Naive thymus-derived CD4-positive, alpha-beta T cell (primary cell): ENCODE data around the gene PATL2. TPM values are rescaled to one million over a fixed set of nuclear protein-coding genes. Genes with fewer than 3 reads are reported as not detected.

Source experiments
- ATAC-seq: fragments of 150-1000 bp; cut with Tn5 transposase; 2 replicates; pipeline ENCODE4 v1.10.0; 2021; ENCODE audit warnings: mild to moderate bottlenecking, moderate library complexity
- CTCF ChIA-PET: fragments of 350-600 bp; sonication (Branson Sonifier 250); formaldehyde crosslinking; loops from one replicate; lab custom pipeline; 2021; ENCODE audit warnings: antibody characterized with exemption; lab: Charles Lee
- POLR2A ChIA-PET: fragments of 350-600 bp; sonication (Branson Sonifier 250); formaldehyde crosslinking; loops from one replicate; lab custom pipeline; 2021; ENCODE audit warnings: antibody characterized with exemption, inconsistent platforms; lab: Charles Lee
- DNase-seq, 9 donors: peaks; one replicate each; pipeline versions ENCODE4 v3.0.0 to v3.0.0-alpha.2; 2020 to 2022; ENCODE audit warnings: mixed read lengths in 1 of 9
- H3K27ac ChIP-seq: one replicate; pipeline ENCODE4 v1.7.0; 2013; ENCODE audit warnings: mild to moderate bottlenecking, low read depth, low read length, moderate library complexity
- H3K27me3 ChIP-seq, 2 donors: one replicate each; pipeline ENCODE4 v1.7.0; 2013; ENCODE audit warnings: low read length in 2 of 2, mild to moderate bottlenecking in 2 of 2, moderate library complexity in 2 of 2; ENCODE audit not compliant: control insufficient read depth in 2 of 2, insufficient read depth in 2 of 2
- H3K36me3 ChIP-seq, 3 experiments: 1 replicate in 2 of 3; 2 replicates in 1 of 3; pipeline ENCODE4 v1.7.0; 2013; ENCODE audit warnings: low read length in 3 of 3, mild to moderate bottlenecking in 3 of 3, moderate library complexity in 1 of 3; ENCODE audit not compliant: insufficient read depth in 3 of 3, control insufficient read depth in 2 of 3
- H3K4me1 ChIP-seq, 2 donors: one replicate each; pipeline ENCODE4 v1.7.0; 2013; ENCODE audit warnings: low read length in 2 of 2, mild to moderate bottlenecking in 2 of 2, moderate library complexity in 1 of 2; ENCODE audit not compliant: control insufficient read depth in 2 of 2, insufficient read depth in 2 of 2
- H3K4me3 ChIP-seq: 2 replicates; pipeline ENCODE4 v1.7.0; 2013; ENCODE audit warnings: mild to moderate bottlenecking, low read length
- H3K9me3 ChIP-seq, 3 experiments: 1 replicate in 2 of 3; 2 replicates in 1 of 3; pipeline ENCODE4 v1.7.0; 2013; ENCODE audit warnings: low read length in 3 of 3; ENCODE audit not compliant: control insufficient read depth in 2 of 3
- H3K27ac Mint-ChIP-seq, 9 donors: one replicate each; pipeline ENCODE4 v1.8.0; 2020 to 2022; ENCODE audit warnings: mixed read lengths in 9 of 9, mild to moderate bottlenecking in 8 of 9, moderate library complexity in 5 of 9, inconsistent platforms in 2 of 9
- H3K27me3 Mint-ChIP-seq, 5 donors: one replicate each; pipeline ENCODE4 v1.8.0; 2021 to 2022; ENCODE audit warnings: mixed read lengths in 5 of 5, mild to moderate bottlenecking in 1 of 5
- H3K36me3 Mint-ChIP-seq, 5 donors: one replicate each; pipeline ENCODE4 v1.8.0; 2020 to 2022; ENCODE audit warnings: mixed read lengths in 5 of 5, mild to moderate bottlenecking in 3 of 5, inconsistent platforms in 1 of 5
- H3K4me1 Mint-ChIP-seq, 7 donors: one replicate each; pipeline ENCODE4 v1.8.0; 2020 to 2022; ENCODE audit warnings: mixed read lengths in 7 of 7, mild to moderate bottlenecking in 3 of 7, inconsistent platforms in 1 of 7
- H3K4me3 Mint-ChIP-seq, 10 donors: one replicate each; pipeline ENCODE4 v1.8.0; 2020 to 2022; ENCODE audit warnings: mild to moderate bottlenecking in 10 of 10, mixed read lengths in 10 of 10, moderate library complexity in 6 of 10, inconsistent platforms in 2 of 10
- H3K9me3 Mint-ChIP-seq, 11 donors: one replicate each; pipeline ENCODE4 v1.8.0; 2020 to 2022; ENCODE audit warnings: mixed read lengths in 11 of 11, mild to moderate bottlenecking in 4 of 11, inconsistent platforms in 1 of 11, moderate library complexity in 1 of 11
- intact Hi-C, 2 donors: fragments of 100-400 bp; cut with micrococcal nuclease; formaldehyde crosslinking; loops; one replicate each; pipeline ENCODE4 v1.15.1; 2023
- polyA plus RNA-seq, 2 donors: library from polyadenylated mRNA; unstranded; fragments of 300-500 nt; fragmentation: Illumina TruSeq; gene quantifications; one replicate each; pipeline ENCODE4 v1.2.3, GENCODE V29; 2021
- total RNA-seq, 6 experiments: library from RNA in 5 of 6; stranded (reverse) in 5 of 6; gene quantifications; 1 replicate in 5 of 6; 2 replicates in 1 of 6; pipeline ENCODE4 v1.2.3 and lab custom pipeline; 2021 to 2026

PATL2 gene
- total and polyA plus RNA-seq, 7 experiments from 2014 or later = 11.4 to 83.8 (median 46.7) TPM

- ChIA-PET CTCF (interaction anchor here (1.0 to 13.5 kb wide), 7 partner anchors 9 to 50 kb away, joined by 3 to 235 read pairs (median 4); partner anchors contain the start of genes SPG11 and TRIM69), POLR2A (interaction anchor here (0.6 to 39.4 kb wide), 14 partner anchors 8 to 155 kb away, joined by 3 to 3822 read pairs (median 6); partner anchors contain the start of genes SPG11 and TRIM69)
- Histone ChIP-seq H3K9me3 (no peaks in the 10 kb centered on the region), H3K27ac (peak overlapping the region; percentile 95), H3K4me1 (peaks cover 32 to 44% of the 10 kb centered on the region in 2 donors), H3K27me3 (no peaks in the 10 kb centered on the region), H3K36me3 (peaks cover 42 to 62% (median 45%) of the 10 kb centered on the region in 3 experiments), H3K4me3 (peak overlapping the region; percentile 83)
- intact Hi-C loops = loop anchor here (1.0 to 5.0 kb wide), 3 partner anchors 25 to 1201 kb away; no protein-coding TSS in a partner anchor
- Mint-ChIP-seq H3K36me3 (peaks cover 11 to 77% (median 67%) of the 10 kb centered on the region in 5 donors), H3K9me3 (peaks cover 0 to 17% (median 0%) of the 10 kb centered on the region in 11 donors), H3K4me1 (peaks cover 42 to 80% (median 60%) of the 10 kb centered on the region in 7 donors), H3K27me3 (peaks cover 0 to 17% (median 0%) of the 10 kb centered on the region in 5 donors), H3K27ac (peak overlapping the region; percentile 98 to 100 (median 100)), H3K4me3 (peak overlapping the region; percentile 93 to 100 (median 98))
- peak in 4 of 9 donors; percentile 17 to 45 (median 30) for DNase-seq
- no peak for ATAC-seq
These were observed 2.2 kb upstream of the PATL2 start for GRCh38 chr15:44713006-44713966.

- intact Hi-C loops = loop anchor here (1.0 to 5.0 kb wide), 3 partner anchors 26 to 1200 kb away; no protein-coding TSS in a partner anchor
- POLR2A ChIA-PET = interaction anchor here (0.6 to 39.4 kb wide), 19 partner anchors 15 to 175 kb away, joined by 3 to 3822 read pairs (median 8); partner anchors contain the start of genes EIF3J, SPG11 and TRIM69
These were observed 1.4 kb upstream of the PATL2 start for GRCh38 chr15:44712346-44713005.

GRCh38 chr15:44711743-44712345 lies 721 bp upstream of the PATL2 start:
- peaks cover 15 to 77% (median 64%) of the 10 kb centered on the region in 5 donors for H3K36me3 Mint-ChIP-seq
- peaks cover 0 to 17% (median 0%) of the 10 kb centered on the region in 5 donors for H3K27me3 Mint-ChIP-seq
- H3K4me3 Mint-ChIP-seq = peak overlapping the region; percentile 93 to 100 (median 98)
- peak overlapping the region; percentile 95 for H3K27ac ChIP-seq
- ChIA-PET CTCF (interaction anchor here (0.6 to 13.5 kb wide), 12 partner anchors 11 to 126 kb away, joined by 3 to 235 read pairs (median 8); partner anchors contain the start of genes SPG11 and TRIM69), POLR2A (interaction anchor here (1.0 to 39.4 kb wide), 23 partner anchors 9 to 285 kb away, joined by 3 to 3822 read pairs (median 6); partner anchors contain the start of genes CTDSPL2, EIF3J, SPG11 and TRIM69)
- H3K9me3 Mint-ChIP-seq = peaks cover 0 to 17% (median 0%) of the 10 kb centered on the region in 11 donors
- intact Hi-C loops = loop anchor here (1.0 to 5.0 kb wide), 10 partner anchors 14 to 1200 kb away; partner anchors contain the start of genes SPG11 (in 2 of the 2) and EIF3J (in 1 of the 2)
- H3K4me1 ChIP-seq = peaks cover 18 to 30% of the 10 kb centered on the region in 2 donors
- H3K4me1 Mint-ChIP-seq = peaks cover 33 to 76% (median 57%) of the 10 kb centered on the region in 7 donors
- ATAC-seq (peak; percentile 20), DNase-seq (peak in 8 of 9 donors; percentile 43 to 75 (median 66))
- peak overlapping the region; percentile 83 for H3K4me3 ChIP-seq
- peak overlapping the region; percentile 98 to 100 (median 100) for H3K27ac Mint-ChIP-seq
- H3K9me3 ChIP-seq = no peaks in the 10 kb centered on the region
- H3K36me3 ChIP-seq = peaks cover 29 to 47% (median 30%) of the 10 kb centered on the region in 3 experiments
- no peaks in the 10 kb centered on the region for H3K27me3 ChIP-seq

More at GRCh38 chr15:44712346-44713005, 1.4 kb upstream of the PATL2 start:
- DNase-seq (peak; percentile 40 to 85 (median 80)), ATAC-seq (peak; percentile 28)
- Mint-ChIP-seq H3K27ac (peak overlapping the region; percentile 98 to 100 (median 100)), H3K4me1 (peaks cover 35 to 77% (median 60%) of the 10 kb centered on the region in 7 donors), H3K36me3 (peaks cover 15 to 76% (median 68%) of the 10 kb centered on the region in 5 donors), H3K27me3 (peaks cover 0 to 17% (median 0%) of the 10 kb centered on the region in 5 donors), H3K9me3 (peaks cover 0 to 17% (median 0%) of the 10 kb centered on the region in 11 donors), H3K4me3 (peak overlapping the region; percentile 93 to 100 (median 98))
- H3K27ac ChIP-seq = peak overlapping the region; percentile 95
- peak overlapping the region; percentile 83 for H3K4me3 ChIP-seq
- H3K4me1 ChIP-seq = peaks cover 24 to 36% of the 10 kb centered on the region in 2 donors
- H3K9me3 ChIP-seq = no peaks in the 10 kb centered on the region
- peaks cover 35 to 54% (median 37%) of the 10 kb centered on the region in 3 experiments for H3K36me3 ChIP-seq
- no peaks in the 10 kb centered on the region for H3K27me3 ChIP-seq
- CTCF ChIA-PET = interaction anchor here (1.3 to 13.5 kb wide), 8 partner anchors 10 to 49 kb away, joined by 4 to 235 read pairs (median 18); partner anchors contain the start of genes SPG11 and TRIM69

GRCh38 chr15:44710236-44711095 lies 657 bp downstream of the PATL2 start:
- no peaks in the 10 kb centered on the region for H3K27me3 ChIP-seq
- H3K27ac Mint-ChIP-seq = peak overlapping the region; percentile 98 to 100 (median 100)
- peak; percentile 10 for ATAC-seq
- peaks cover 5 to 16% of the 10 kb centered on the region in 2 donors for H3K4me1 ChIP-seq
- ChIA-PET CTCF (interaction anchor here (0.7 to 13.5 kb wide), 16 partner anchors 11 to 133 kb away, joined by 3 to 235 read pairs (median 8); partner anchors contain the start of genes SPG11 and TRIM69), POLR2A (interaction anchor here (0.7 to 39.4 kb wide), 26 partner anchors 7 to 283 kb away, joined by 3 to 3822 read pairs (median 6); partner anchors contain the start of genes CTDSPL2, EIF3J, SPG11 and TRIM69)
- H3K4me3 ChIP-seq = peak overlapping the region; percentile 83
- no peaks in the 10 kb centered on the region for H3K9me3 ChIP-seq
- H3K27me3 Mint-ChIP-seq = peaks cover 0 to 17% (median 0%) of the 10 kb centered on the region in 5 donors
- peak overlapping the region; percentile 93 to 100 (median 98) for H3K4me3 Mint-ChIP-seq
- H3K36me3 ChIP-seq = peaks cover 16 to 33% (median 17%) of the 10 kb centered on the region in 3 experiments
- H3K9me3 Mint-ChIP-seq = peaks cover 0 to 17% (median 3%) of the 10 kb centered on the region in 11 donors
- peak in 5 of 9 donors; percentile 39 to 59 (median 53) for DNase-seq
- peak overlapping the region; percentile 95 for H3K27ac ChIP-seq
- peaks cover 24 to 69% (median 46%) of the 10 kb centered on the region in 7 donors for H3K4me1 Mint-ChIP-seq
- intact Hi-C loops = loop anchor here (1.0 to 5.0 kb wide), 10 partner anchors 16 to 1198 kb away; partner anchors contain the start of genes SPG11 (in 2 of the 2) and EIF3J (in 1 of the 2)
- peaks cover 12 to 71% (median 55%) of the 10 kb centered on the region in 5 donors for H3K36me3 Mint-ChIP-seq
